ENCODE data around the gene POP7.
A peak's percentile ranks its signal among the peaks of the same experiment; 100 is the strongest.
"Not testable (repeated sequence)": the region's sequence is repeated elsewhere in the genome, so short reads cannot be mapped to it uniquely, and the experiment has no call there.

The POP7 gene

DNA sequence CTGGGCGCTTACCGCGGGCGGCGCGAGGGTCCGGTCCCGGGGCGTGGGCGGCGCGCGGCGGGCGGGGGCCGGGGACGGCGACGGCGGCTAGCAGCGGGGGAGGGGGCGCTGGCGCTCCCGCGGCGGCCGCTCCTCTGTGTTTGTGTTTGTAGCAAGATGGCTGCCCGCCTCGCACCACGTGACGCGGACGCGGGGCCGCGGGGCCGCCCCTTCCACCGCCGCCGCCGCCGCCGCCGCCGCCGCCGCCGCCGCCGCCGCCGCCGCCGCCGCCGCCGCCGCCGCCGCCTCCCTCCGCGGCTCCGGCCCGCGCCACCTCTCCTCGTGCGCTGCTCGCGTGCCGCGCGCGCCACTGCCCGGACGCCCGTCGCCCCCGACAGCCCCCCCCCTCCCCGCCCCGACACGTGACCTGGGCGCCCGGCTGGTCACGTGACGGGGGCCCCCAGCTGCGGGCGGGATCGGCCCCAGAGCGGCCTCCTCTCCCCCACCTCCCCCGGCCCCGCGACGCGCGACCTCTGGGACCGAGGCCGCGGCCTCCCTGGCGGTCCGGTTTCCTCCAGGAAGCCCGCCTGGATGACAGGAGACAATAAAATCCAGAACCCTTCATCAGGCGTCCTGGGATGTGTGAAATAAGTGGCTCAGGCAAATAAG, 11.7 kb upstream of the POP7 start, which contains the start of gene GIGYF1:
Gene GIGYF1, minus strand, starts transcription at position 153 of the 648 bp plus-strand sequence. CDS start 6,012 bp downstream, outside the sequence.
- H3K9ac ChIP-seq, result peak within 1 kb of the TSS; percentile 64
- H3K36me3 ChIP-seq (ENCODE audit: control insufficient read depth, insufficient read depth, low read length), result no peaks in the 10 kb centered on the region
- H3K27me3 ChIP-seq (ENCODE audit: control insufficient read depth, insufficient read depth, low read length), result no peaks in the 10 kb centered on the region
- H2AFZ ChIP-seq, result peak within 1 kb of the TSS; percentile 76
- peaks cover 21% of the 10 kb centered on the region for H3K4me1 ChIP-seq
- TF ChIP-seq, protein P1, sequence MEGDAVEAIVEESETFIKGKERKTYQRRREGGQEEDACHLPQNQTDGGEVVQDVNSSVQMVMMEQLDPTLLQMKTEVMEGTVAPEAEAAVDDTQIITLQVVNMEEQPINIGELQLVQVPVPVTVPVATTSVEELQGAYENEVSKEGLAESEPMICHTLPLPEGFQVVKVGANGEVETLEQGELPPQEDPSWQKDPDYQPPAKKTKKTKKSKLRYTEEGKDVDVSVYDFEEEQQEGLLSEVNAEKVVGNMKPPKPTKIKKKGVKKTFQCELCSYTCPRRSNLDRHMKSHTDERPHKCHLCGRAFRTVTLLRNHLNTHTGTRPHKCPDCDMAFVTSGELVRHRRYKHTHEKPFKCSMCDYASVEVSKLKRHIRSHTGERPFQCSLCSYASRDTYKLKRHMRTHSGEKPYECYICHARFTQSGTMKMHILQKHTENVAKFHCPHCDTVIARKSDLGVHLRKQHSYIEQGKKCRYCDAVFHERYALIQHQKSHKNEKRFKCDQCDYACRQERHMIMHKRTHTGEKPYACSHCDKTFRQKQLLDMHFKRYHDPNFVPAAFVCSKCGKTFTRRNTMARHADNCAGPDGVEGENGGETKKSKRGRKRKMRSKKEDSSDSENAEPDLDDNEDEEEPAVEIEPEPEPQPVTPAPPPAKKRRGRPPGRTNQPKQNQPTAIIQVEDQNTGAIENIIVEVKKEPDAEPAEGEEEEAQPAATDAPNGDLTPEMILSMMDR (IDR thresholded peaks at IDR 0.05), result no peak
- H3K27ac ChIP-seq, result peak within 1 kb of the TSS; percentile 25
- peak within 1 kb of the TSS; percentile 65 for H3K4me3 ChIP-seq (ENCODE audit: low read depth, low read length)
- peaks cover 26% of the 10 kb centered on the region for H3K79me2 ChIP-seq
- no peaks in the 10 kb centered on the region for H3K9me3 ChIP-seq (ENCODE audit: control insufficient read depth, low read length)
- peak within 1 kb of the TSS; percentile 79 for H3K4me2 ChIP-seq (ENCODE audit: low read length)

DNA sequence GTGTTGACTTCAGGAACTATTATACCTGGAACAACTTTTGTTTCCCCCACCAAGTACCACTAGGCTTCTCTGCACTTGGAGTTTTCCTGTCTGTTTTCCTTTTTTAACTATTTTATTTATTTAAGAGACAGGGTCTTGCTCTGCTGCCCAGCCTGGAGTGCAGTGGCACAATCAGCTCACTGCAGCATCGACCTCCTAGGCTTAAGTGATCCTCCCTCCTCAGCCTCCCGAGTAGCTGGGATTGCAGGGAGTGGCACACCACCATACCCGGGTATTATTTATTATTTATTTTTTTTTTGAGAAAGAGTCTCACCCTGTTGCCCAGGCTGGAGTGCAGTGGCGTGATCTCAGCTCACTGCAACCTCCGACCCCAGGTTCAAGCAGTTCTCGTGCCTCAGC, 9.8 kb upstream of the POP7 start:
- Histone ChIP-seq H3K36me3 (ENCODE audit: control insufficient read depth, insufficient read depth, low read length) (no peaks in the 10 kb centered on the region), H3K4me3 (ENCODE audit: low read depth, low read length) (no peak overlapping the region), H3K27ac (no peak overlapping the region)

DNA sequence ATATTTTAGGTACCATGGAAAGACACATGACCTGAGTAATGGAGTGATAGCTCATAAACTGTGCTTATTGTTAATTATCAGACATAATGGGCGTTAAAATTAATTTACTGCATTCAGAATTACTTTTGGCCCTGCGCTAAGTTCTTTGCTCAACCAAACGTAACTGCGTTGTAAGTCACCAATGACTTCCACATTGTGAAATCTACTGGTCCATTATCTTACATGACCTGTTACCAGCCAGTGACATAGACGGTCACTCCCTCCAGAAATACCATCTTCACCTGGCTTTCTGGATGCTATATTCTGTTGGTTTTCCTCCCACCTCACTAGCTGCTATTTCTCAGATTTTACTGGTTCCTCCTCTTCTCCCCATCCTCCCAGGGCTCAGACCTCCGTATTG, 6.9 kb upstream of the POP7 start:
- no peaks in the 10 kb centered on the region for H3K36me3 ChIP-seq (ENCODE audit: control insufficient read depth, insufficient read depth, low read length)
- no peaks in the 10 kb centered on the region for H3K79me2 ChIP-seq
- H3K27ac ChIP-seq, result no peak overlapping the region
- no peak overlapping the region for H3K4me3 ChIP-seq (ENCODE audit: low read depth, low read length)
- H3K9ac ChIP-seq, result no peak overlapping the region
- no peak overlapping the region for H3K4me2 ChIP-seq (ENCODE audit: low read length)
- no peaks in the 10 kb centered on the region for H3K9me3 ChIP-seq (ENCODE audit: control insufficient read depth, low read length)
- TF ChIP-seq, protein P1 (IDR thresholded peaks at IDR 0.05), result no peak
- no peaks in the 10 kb centered on the region for H3K27me3 ChIP-seq (ENCODE audit: control insufficient read depth, insufficient read depth, low read length)
- H2AFZ ChIP-seq, result no peak overlapping the region
- no peaks in the 10 kb centered on the region for H3K4me1 ChIP-seq

More for the DNA sequence above, 9.8 kb upstream of the POP7 start:
- Histone ChIP-seq H2AFZ (no peak overlapping the region), H3K9me3 (ENCODE audit: control insufficient read depth, low read length) (no peaks in the 10 kb centered on the region), H3K9ac (no peak overlapping the region), H3K4me2 (ENCODE audit: low read length) (no peak overlapping the region), H3K79me2 (peaks cover 8% of the 10 kb centered on the region), H3K27me3 (ENCODE audit: control insufficient read depth, insufficient read depth, low read length) (no peaks in the 10 kb centered on the region), H3K4me1 (peaks cover 16% of the 10 kb centered on the region)
- TF ChIP-seq, protein P1 (IDR thresholded peaks at IDR 0.05), result no peak

DNA sequence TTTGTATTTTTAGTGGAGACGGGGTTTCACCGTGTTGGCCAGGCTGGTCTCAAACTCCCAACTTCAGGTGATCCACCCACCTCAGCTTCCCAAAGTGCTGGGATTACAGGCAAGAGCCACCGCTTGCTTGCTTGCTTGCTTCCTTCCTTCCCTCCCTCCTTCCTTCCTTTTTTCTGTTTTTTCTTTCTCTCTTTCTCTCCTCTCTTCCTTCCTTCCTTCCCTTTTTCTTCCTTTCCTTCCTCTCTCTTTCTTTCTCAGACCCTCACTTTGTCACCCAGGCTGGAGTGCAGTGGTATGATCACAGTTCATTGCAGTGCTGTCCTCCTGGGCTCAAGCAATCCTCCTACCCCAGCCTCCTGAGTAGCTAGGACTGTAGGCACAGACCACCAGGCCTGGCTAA, 4.8 kb upstream of the POP7 start:
- H3K27me3 ChIP-seq (ENCODE audit: control insufficient read depth, insufficient read depth, low read length); H3K9ac ChIP-seq: not testable (repeated sequence)

DNA sequence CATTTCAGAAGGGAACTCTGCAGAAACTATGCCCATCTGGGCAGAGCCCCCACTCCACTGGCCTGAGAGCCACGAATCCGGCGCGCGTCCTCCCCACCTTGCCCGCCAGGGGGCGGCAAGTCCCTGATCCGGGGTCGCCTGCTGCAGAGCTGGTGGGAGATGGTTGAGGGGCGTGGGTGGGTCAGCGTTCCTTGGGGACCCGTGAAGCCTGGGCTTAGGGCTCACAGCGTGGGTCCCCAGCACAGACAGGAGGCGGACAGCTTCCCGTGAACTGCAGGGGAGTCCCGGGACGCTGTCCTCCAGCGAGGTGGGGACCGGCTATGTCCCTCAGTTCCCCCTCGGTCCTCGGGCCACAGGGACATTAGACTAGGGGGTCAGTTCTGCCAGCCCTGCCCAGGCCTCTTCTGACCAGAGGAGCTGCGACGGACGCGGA, 585 bp upstream of the POP7 start:
- peaks cover 5% of the 10 kb centered on the region for H3K4me1 ChIP-seq
- H2AFZ ChIP-seq, result peak overlapping the region; percentile 98
- peak overlapping the region; percentile 89 for H3K27ac ChIP-seq
- no peaks in the 10 kb centered on the region for H3K79me2 ChIP-seq
- peak overlapping the region; percentile 96 for H3K9ac ChIP-seq
- H3K36me3 ChIP-seq (ENCODE audit: control insufficient read depth, insufficient read depth, low read length), result no peaks in the 10 kb centered on the region
- no peaks in the 10 kb centered on the region for H3K27me3 ChIP-seq (ENCODE audit: control insufficient read depth, insufficient read depth, low read length)
- H3K4me3 ChIP-seq (ENCODE audit: low read depth, low read length), result peak overlapping the region; percentile 99
- no peaks in the 10 kb centered on the region for H3K9me3 ChIP-seq (ENCODE audit: control insufficient read depth, low read length)
- TF ChIP-seq, protein P1 (IDR thresholded peaks at IDR 0.05), result peak; percentile 97
- peak overlapping the region; percentile 87 for H3K4me2 ChIP-seq (ENCODE audit: low read length)

More for the DNA sequence above, 4.8 kb upstream of the POP7 start:
- not testable (repeated sequence) for H2AFZ ChIP-seq; H3K9me3 ChIP-seq (ENCODE audit: control insufficient read depth, low read length); H3K36me3 ChIP-seq (ENCODE audit: control insufficient read depth, insufficient read depth, low read length); H3K4me1 ChIP-seq; H3K79me2 ChIP-seq; H3K27ac ChIP-seq; H3K4me3 ChIP-seq (ENCODE audit: low read depth, low read length); H3K4me2 ChIP-seq (ENCODE audit: low read length)

Measured in parathyroid adenoma (tissue), 2 donors.